Measurements from ENCODE around the gene SYK.

GRCh38 chr9:90872835-90873294 is 71.2 kb downstream of the SYK start:
- TF ChIP-seq ZNF24 (IDR thresholded peaks at IDR 0.05) (no peak), SNAPC5 (CRISPR knock-in tag; IDR thresholded peaks at IDR 0.05; ENCODE audit: borderline replicate concordance) (no peak), HOXA7 (CRISPR knock-in tag; IDR thresholded peaks at IDR 0.05) (no peak), SNAI1 (CRISPR knock-in tag; IDR thresholded peaks at IDR 0.05; ENCODE audit: borderline replicate concordance) (no peak)
